A673 (cell line): ENCODE data around the gene BAG5. TPM values are rescaled to one million over a fixed set of nuclear protein-coding genes. Genes with fewer than 3 reads are reported as not detected.

Source experiments
- BruUV-seq: library from RNA; stranded (reverse); fragments of 400-500 nt; replicated peaks from 2 replicates; lab custom pipeline; 2021; lab: Mats Ljungman, UMichigan
- CTCF ChIA-PET: fragments of 300-600 bp; sonication (Branson Sonifier 250); formaldehyde crosslinking; loops from one replicate; lab custom pipeline; 2022; ENCODE audit warnings: antibody characterized with exemption; lab: Charles Lee
- POLR2A ChIA-PET: fragments of 300-600 bp; sonication (Branson Sonifier 250); formaldehyde crosslinking; loops from one replicate; lab custom pipeline; 2022; ENCODE audit warnings: antibody characterized with exemption; ENCODE audit not compliant: low non-redundant PET; lab: Charles Lee
- DNase-seq: peaks from one replicate; pipeline ENCODE4 v3.0.0-alpha.2; 2015; ENCODE audit warnings: low spot score
- H3K27ac ChIP-seq: fragments of 200-600 bp; sonication (generic); 2 replicates; pipeline ENCODE4 v1.5.1; 2016; ENCODE audit warnings: mixed run types, low read depth, mild to moderate bottlenecking, mixed read lengths, antibody characterized with exemption, low read length; ENCODE audit not compliant: poor library complexity, severe bottlenecking
- H3K27me3 ChIP-seq: fragments of 200-600 bp; sonication (generic); replicated peaks from 2 replicates; pipeline ENCODE4 v1.6.1; 2017; ENCODE audit warnings: mixed run types, low read depth, mild to moderate bottlenecking, mixed read lengths, antibody characterized with exemption, low read length; ENCODE audit not compliant: insufficient read depth, poor library complexity
- H3K36me3 ChIP-seq: fragments of 200-600 bp; sonication (generic); 2 replicates; pipeline ENCODE4 v1.6.1; 2016; ENCODE audit warnings: mixed run types, mild to moderate bottlenecking, mixed read lengths, antibody characterized with exemption, low read length; ENCODE audit not compliant: insufficient read depth, poor library complexity, severe bottlenecking
- H3K4me1 ChIP-seq: fragments of 200-600 bp; sonication (generic); 2 replicates; pipeline ENCODE4 v1.6.1; 2017; ENCODE audit warnings: mixed run types, mild to moderate bottlenecking, mixed read lengths, antibody characterized with exemption, low read length; ENCODE audit not compliant: insufficient read depth, poor library complexity, severe bottlenecking
- H3K4me3 ChIP-seq: fragments of 200-600 bp; sonication (generic); 2 replicates; pipeline ENCODE4 v1.5.1; 2016; ENCODE audit warnings: low read depth, mixed run types, mild to moderate bottlenecking, mixed read lengths, low read length; ENCODE audit not compliant: poor library complexity, severe bottlenecking
- H3K9me3 ChIP-seq: fragments of 200-600 bp; sonication (generic); 2 replicates; pipeline ENCODE4 v1.6.1; 2016; ENCODE audit warnings: mixed run types, low read depth, mild to moderate bottlenecking, mixed read lengths, antibody characterized with exemption, low read length; ENCODE audit not compliant: poor library complexity, severe bottlenecking
- CTCF ChIP-seq: fragments of 300-800, 200-600 bp; sonication (generic); conservative IDR thresholded peaks from 2 replicates; pipeline ENCODE4 v1.5.1; 2017; ENCODE audit warnings: low read depth, mild to moderate bottlenecking, antibody characterized with exemption, low read length, moderate library complexity, mixed read lengths
- EZH2 ChIP-seq: fragments of 200-600 bp; sonication (generic); IDR thresholded peaks from 2 replicates; pipeline ENCODE4 v1.6.1; 2017; ENCODE audit warnings: borderline replicate concordance, low read depth, mild to moderate bottlenecking, mixed read lengths, antibody characterized with exemption, low read length; ENCODE audit not compliant: poor library complexity, severe bottlenecking
- intact Hi-C: fragments of 100-400 bp; cut with micrococcal nuclease; formaldehyde crosslinking; loops from one replicate; pipeline ENCODE4 v1.10.0; 2022; ENCODE audit not compliant: unreplicated experiment
- total RNA-seq: library from RNA; stranded (reverse); gene quantifications from 2 replicates; pipeline ENCODE4 v1.2.3, GENCODE V29; 2021

The BAG5 gene
- total RNA-seq, 1 experiment from 2014 or later: 39.8 TPM

- intact Hi-C loops: no loop called here
- H3K36me3 ChIP-seq: peaks cover 5% of the 10 kb centered on the region
- no TSS peak for BruUV-seq
- CTCF ChIA-PET: no interaction called here
- POLR2A ChIA-PET: no interaction called here
- TF ChIP-seq CTCF: no peak
- TF ChIP-seq EZH2: no peak
- H3K9me3 ChIP-seq: no peaks in the 10 kb centered on the region
- H3K27me3 ChIP-seq: no peaks in the 10 kb centered on the region
- no peak overlapping the region for H3K4me3 ChIP-seq
- DNase-seq: no peak
- peaks cover 6% of the 10 kb centered on the region for H3K4me1 ChIP-seq
- no peak overlapping the region for H3K27ac ChIP-seq
These were observed 27.8 kb downstream of the BAG5 start for GRCh38 chr14:103534576-103535061.

DNA sequence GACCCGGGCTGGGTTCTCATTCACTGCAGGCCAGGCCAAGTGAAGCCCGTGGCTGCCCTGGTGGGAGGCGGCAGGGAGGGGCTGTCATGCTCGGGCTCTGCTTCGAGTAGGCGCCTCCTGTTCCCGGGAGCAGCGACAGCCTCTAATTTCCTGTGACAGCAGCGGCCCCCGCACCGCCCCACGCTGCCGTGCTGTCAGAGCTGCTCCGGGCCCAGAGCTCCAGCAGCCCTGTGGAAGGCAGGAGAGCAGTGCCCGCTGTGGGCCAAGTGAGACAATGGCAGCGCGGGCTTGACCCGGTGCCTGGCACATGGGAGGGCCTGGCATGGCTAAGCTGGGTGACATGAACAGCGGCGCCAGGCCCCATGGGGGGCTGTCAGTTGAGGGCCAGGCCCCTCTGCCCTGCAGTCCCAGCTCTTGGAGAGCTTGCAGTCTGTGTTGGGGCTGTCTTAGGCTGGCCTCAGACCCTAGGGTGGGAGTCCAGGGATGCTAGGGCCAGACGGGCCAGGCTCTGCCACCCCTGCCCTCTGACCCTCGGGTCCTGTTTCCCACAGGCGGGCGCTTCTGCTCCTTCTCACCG lies 28.4 kb downstream of the BAG5 start:
- DNase-seq: no peak
- TF ChIP-seq EZH2 (no peak), CTCF (no peak)
- H3K4me1 ChIP-seq: peaks cover 6% of the 10 kb centered on the region
- intact Hi-C loops: no loop called here
- CTCF ChIA-PET: no interaction called here
- no peak overlapping the region for H3K4me3 ChIP-seq
- BruUV-seq: no TSS peak
- POLR2A ChIA-PET: no interaction called here
- no peaks in the 10 kb centered on the region for H3K9me3 ChIP-seq
- H3K36me3 ChIP-seq: peaks cover 5% of the 10 kb centered on the region
- H3K27me3 ChIP-seq: no peaks in the 10 kb centered on the region
- H3K27ac ChIP-seq: no peak overlapping the region

GRCh38 chr14:103533137-103533998 lies 29.1 kb downstream of the BAG5 start:
- intact Hi-C loops: no loop called here
- ChIA-PET CTCF (no interaction called here), POLR2A (no interaction called here)
- Histone ChIP-seq H3K36me3 (peaks cover 5% of the 10 kb centered on the region), H3K27ac (no peak overlapping the region), H3K4me3 (no peak overlapping the region), H3K27me3 (no peaks in the 10 kb centered on the region), H3K9me3 (no peaks in the 10 kb centered on the region), H3K4me1 (peaks cover 10% of the 10 kb centered on the region)
- no peak for DNase-seq
- no peak for TF ChIP-seq EZH2
- TF ChIP-seq CTCF: no peak
- BruUV-seq: no TSS peak
